HT1080 (cell line): ENCODE data around the gene LOXL4. TPM values are rescaled to one million over a fixed set of nuclear protein-coding genes. Genes with fewer than 3 reads are reported as not detected.

Experiments
- DNase-seq: peaks from one replicate; pipeline ENCODE4 v3.0.0-alpha.2; 2015; ENCODE audit warnings: low read depth
- total RNA-seq: library from RNA; depleted of rRNA; stranded (reverse); fragments of >200 nt; shearing (Covaris generic); gene quantifications from 2 replicates; pipeline ENCODE4 v1.2.3, GENCODE V29; 2014

The LOXL4 gene
- total RNA-seq, 1 experiment from 2014 or later, result not detected

DNA sequence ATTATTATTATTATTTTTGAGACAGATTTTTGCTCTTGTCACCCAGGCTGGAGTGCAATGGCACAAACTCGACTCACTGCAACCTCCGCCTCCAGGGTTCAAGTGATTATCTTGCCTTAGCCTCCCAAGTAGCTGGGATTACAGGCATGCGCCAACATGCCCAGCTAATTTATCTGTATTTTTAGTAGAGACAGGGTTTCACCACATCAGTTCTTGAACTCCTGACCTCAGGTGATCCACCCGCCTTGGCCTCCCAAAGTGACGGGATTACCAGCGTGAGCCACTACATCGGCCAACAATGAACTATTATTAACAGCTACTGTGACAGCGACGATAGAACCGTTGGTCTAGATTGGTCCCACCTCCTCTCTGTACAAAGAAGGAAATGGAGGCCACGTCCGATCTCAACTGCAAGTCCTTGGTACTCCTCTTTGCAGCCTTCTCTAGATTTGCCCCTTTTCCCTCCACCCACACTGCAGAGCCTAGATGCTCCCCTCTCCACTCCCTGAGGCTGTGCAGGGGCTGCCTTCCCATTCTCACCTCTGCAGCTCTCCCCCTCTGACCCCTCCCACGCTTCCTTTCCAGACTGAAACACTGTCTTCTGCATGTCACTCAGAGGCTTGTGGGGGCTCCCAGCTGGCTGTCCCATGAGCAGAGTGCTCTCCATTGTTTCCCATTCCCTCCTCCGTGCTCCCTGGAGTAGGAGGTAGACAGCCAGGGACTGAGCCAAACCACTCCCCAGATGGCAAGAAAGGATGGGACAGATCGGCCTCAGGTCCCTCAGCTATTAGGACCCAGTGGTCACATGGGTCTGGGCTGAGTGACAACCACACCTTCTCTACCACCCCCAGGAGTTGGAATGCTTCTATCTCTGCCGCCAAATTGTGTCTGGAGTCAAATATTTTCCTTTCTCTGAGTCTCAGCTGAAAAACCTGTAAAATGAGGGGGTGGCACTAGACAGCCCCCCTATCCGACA is 2.3 kb downstream of the LOXL4 start:
- no peak for DNase-seq

DNA sequence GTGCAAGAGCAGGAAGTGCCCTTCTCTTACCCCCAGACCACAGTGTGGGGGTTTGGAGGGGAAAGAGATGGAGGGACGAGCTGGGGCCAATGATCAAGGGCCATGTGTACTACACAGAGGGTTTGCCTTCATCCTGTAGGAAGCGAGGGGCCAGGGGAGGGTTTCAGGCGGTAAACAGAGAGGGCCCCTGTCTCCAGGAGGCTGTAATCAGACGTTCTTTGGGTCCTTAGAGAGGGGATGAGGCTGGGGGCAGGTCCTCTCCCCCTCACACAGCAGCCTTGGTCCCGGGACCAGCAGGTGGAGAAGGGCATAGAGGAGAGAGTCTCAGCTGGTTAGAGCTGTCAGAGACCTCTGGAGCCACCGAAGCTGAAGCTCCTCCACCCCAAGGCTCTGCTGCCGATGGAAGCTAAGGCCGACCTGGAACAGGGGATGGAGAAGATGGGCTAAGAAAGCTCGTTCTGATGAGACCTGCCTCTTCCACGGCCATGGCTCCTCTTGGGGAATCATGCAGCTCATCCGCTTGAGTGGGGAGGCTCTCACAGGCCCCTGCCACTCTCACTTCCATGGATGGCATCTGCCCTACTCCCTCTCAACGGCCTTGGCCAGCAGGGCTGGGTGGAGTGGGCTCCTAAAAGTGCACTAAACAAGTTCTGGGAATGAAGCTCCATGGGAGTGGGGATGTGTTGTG is 3.5 kb downstream of the LOXL4 start:
- no peak for DNase-seq

DNA sequence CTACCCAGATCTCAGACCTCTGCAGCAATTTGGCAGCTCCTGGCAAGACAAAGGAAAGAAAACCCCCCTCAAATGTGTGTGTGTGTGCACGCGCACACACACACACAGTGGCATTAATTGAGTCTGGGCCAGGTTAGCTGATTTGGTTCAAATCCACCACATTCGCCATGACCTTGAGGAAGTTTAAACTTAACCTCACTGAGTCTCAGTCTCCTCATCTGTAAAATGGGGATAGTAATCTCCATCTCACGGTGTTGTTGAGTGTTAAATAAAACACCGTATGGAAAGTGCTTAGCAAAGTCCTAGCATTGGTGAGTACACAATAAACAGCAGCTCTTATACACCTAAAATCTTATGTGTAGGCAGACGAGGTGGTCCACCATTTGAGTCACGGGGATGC is 4.9 kb downstream of the LOXL4 start:
- DNase-seq, result no peak

DNA sequence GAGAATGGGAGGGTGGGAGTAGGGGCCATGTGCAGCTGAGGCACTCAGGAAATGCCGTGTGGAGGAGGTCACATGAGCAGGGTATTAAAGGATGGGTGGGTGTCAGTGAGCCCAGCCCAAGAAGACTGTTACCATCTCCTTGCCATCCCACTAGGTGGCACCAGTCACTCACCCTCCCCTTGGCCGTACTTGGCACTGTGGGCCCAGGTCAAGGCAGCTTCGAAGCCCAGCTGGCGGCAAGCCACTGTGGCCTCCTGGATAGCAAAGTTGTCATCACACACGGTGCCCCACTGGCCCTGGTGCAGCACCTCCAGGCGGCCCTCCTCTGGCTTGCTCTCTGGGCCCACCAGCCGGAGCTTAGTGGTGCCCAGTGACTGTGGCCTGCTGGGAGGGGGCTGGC is 5.4 kb downstream of the LOXL4 start:
- peak; percentile 66 for DNase-seq

DNA sequence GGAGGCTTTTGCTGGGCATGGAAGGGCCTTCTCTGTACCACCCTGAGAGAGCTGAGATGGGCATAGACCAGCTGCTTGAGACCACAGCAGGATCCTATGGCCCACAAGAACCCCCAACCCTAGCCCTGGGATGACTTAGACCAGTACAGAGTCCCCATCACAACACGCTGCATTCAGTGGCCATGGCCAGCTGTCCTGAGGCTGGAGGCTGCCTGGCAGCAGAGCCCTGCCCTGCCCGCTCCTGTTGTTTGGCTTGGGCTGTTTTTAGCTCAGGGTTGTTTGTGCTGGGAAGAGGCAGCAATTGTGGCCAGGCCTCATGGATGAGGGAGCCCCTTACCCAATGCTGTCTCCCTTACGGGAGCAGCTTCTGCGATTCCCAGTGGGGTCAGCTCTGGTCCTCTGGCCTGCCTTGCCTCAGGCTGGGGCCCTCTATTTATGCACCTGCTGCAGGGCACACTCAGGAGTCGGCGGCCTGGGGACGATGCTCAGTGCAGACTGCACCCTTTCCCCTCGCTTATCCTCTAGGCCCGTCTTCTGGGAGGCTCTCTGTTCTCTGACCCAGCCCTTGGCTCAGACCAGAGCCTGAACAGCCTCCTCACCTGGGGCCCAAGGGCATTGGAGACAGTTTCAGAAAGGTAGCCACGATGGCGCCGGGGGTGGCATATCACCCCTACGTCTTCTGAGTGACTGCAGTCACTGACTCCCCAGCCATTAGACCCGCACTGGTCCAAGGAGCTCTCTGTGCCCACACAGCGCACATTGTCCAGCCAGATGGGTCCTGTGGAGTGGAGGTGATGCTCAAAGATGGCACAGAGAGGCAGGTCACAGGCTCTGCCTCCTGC is 6.3 kb downstream of the LOXL4 start:
- DNase-seq, result no peak

DNA sequence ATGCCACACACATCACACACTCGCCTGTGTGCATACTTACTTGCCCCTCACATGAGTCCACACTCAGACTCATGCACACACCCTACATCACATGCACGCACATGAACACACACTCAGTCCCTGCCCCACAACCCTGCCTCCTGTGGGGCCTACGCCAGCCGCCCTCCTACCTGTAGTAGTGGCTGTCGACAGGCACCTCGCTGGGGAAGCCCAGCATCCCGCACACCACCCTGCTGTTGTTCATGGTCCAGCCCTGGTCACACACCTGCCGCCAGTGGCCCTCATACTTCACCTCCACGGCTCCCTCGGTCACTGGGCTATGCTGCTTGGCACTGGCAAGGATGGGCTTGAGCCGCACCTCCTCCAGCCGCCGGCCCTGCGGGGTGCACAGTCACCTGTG is 7.2 kb downstream of the LOXL4 start:
- DNase-seq, result no peak

DNA sequence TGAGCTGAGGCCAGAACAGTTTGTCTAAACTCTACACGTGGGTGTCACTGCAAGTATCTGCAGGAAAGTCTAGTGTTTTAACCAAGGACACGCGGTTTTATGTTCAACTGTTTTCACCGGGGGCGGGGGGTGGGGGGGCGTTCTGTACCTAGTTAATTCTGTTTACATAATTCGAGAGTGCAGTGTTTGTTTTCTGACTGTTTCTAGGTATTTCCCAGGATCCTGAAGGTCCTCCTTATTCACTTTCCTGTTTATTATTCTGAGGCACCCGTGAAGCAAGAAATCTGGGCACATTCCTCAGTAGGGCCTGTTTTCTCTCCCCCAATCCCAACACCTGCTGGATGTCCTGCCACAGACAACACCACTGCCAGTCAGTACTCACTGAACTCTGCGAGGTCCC is 7.6 kb downstream of the LOXL4 start:
- DNase-seq, result no peak

DNA sequence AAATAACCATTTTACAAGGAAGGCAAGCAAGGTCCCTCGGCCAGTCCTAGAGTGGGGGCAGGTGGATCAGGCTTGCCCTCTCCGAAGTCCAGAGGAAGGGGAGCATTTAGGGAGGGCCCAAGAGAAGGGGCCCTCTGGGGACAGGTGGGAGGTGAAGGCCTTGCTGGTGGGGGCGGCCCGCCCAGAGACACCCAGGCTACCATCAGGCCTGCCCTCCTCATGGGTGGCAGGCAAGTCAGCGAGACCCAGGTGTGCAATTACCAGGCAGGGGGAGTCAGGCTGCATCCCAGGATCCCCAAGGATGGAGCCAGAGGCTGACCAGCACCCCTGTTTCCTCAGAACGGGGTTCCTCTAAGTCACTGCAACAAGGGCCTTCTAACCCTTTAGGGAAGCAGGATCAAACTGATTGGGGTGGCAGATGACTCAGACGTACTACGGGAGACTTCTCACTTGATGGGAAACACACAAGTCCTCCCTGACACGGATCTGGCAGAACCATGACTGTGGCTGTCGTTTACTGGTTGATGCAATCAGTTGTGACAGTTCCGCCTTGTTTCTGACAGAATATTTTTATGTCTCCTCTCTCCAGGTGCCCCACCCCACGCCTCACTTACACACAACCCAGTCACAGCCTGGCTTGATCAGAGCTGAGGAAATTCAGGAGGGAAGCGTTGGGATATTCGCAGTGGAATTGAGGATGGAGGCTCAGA is 8.2 kb downstream of the LOXL4 start:
- DNase-seq, result no peak

DNA sequence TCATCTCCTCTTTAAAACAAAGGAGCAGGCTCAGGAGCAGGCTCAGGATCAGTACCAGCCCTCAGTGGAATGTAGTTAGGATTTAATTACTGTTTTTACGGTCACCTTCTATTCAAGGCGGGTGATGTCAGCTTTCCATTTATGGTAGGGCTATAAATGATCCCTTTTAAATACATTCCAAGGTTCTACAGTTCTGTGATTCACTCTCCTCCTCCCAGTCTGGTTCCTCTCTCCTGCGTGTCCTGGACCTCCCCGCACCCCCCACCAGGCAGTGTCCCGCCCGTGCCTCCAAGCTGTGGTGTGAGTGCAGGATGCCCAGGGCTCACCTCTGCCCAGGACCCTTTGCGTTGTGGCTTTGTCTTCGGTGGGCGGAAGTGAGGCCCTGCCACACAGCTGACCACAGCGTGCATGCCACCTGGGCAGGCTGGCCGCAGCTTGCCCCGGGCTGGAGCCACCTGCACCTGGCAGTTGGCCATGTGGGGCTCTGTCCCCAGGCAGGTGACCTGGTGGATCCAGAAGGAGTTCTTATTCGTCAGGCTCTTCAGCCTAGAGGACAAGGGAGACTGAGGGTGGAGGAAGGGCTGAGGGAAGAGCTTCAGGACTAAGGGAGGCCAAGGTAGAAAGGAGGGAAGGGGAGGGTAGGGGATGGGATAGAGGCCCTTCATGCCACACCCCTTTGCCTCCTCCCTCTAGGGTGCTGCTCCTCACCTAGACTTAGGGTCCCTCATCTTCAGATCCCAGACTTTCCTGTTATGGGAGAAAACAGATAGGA is 9.1 kb downstream of the LOXL4 start:
- no peak for DNase-seq

DNA sequence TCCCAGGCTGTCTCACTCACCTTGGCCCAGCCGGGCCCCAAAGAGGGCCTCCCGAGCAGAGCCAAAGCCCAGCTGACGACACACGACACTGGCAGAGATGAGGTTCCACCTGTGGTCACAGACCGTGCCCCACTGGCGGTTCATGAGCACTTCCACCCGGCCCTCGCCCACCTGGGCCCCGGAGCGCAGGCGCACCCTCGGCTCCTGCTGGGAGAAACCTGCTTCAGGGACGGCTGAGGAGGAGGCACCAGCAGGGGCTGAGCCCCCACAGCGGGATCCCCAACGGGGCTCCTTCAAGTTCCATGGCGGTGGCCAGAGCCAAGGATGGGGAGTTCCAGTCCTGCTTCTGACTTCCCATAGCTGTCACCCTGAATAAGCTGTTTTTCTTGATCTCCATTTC is 10.0 kb downstream of the LOXL4 start:
- no peak for DNase-seq

DNA sequence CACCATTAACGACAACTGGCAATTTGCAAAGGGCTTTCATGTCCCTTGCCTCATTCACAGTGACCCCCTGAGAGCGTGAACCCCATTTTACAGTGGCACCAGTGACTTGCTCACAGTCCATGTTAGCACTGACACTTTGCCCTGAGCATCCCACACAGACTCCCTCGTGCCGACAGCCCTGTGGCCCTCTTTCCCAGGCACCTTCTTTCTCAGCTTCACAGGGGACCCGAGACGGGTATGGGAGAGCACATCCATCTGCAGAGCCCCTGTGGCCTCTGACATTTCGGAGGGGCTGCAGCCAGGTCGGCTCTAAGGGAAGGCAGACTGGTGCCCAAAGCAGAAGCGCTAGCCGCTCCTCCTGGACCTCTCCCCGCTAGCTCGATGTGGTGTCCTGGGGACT is 10.8 kb downstream of the LOXL4 start:
- no peak for DNase-seq

DNA sequence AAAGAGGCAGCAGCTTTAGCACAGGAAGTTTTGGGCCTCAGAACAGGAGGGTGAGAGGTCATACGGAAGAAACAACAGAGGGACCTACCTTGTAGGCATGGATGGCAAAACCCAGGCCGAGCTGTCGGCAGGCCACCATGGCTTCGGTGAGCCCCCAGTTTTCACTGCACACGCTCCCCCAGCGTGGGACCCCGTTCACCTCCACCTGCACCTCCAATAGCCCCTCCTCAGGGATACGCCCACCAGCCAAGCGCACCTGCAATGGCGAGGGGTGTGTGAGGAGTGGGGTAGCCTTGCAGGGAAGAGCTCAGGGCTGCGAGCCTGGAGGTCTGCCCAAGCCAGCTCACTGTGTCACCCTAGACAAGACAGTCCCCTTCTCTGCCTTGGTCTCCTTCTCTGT is 11.3 kb downstream of the LOXL4 start:
- DNase-seq, result no peak

DNA sequence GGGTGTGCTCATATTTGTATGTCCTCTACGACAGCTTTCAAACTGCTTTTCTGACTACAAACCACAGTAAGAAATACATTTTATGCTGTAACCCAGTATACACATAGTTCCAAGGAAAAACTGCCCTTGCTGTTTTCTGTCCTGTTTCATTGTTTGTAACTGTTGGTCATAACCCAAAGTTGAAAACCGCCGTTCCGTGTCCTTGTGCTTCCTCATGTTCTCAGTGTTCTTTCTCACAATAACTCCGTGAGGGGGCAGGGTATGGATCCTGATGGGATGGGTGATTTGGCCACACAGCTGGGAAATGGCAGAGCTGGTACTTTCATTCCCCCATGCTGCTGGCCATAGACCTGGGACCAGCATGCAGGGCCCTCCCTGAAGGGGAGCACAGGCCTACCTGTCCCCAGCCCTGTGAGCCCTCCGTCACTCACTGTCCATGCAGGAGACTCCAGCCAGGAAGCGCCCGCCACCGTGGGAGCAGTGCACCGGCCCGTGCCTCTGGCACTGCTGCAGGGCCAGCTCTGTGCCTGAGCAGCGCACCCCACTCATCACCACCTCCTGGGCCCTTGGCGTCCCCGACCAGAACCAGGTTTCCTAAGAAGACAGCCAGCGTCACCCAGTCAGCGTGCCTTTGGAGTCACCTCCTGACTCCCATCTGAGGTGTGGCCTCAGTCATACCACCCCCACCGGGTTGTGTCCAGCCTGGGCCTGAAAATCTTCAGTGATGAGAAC is 12.7 kb downstream of the LOXL4 start:
- no peak for DNase-seq

DNA sequence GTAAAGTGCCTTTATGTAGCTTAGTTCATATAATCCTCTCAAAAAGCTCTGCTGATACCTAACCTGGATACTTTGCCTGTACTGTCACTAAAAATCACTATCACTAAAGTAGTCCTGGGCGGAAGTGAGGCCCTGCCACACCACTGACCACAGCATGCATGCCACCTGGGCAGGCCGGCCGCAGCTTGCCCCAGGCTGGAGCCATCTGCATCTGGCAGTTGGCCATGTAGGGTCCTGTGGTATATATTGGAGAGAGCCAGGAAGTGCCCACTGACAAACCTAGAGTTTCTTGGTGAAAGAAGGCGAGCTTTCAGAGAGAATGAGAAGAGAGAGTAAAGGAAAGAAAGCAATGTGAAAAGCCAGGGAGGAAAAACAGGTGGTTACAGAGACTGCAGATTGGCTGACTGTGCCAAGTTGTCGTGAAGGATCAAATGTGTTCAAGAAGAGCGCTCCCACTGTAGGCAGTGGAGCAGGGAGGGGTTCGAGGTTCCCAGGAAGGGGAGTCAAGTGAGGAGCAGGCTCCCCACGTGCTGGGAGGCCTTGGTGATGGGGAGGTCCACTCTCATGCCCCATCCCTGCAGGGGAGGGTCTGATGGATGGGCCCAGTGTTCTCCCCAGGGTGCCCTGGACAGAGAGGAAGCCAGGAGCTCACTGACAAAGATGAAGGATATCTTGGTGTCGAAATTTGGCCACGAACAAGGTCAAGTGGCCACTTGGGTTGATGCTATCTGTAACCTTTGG is 13.6 kb downstream of the LOXL4 start:
- DNase-seq, result no peak

DNA sequence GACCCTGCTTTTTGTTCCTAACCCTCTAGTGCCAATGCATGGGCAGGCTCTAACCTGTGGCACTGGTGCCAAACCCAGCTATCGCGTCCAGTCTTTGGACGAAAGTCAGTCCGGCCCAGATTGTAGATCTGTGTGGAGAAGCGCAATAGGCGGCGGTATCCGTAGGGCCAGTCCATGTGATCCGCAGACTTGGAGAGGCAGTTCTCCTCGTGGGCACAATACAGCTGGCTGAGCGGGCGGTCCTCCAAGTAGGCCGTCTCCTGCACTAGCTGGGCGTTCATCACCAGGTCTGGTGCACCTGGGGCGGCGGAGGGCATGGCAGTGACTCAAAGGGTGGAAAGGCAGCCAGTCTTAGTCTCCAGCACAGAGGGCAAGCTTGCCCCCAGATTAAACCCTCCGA is 14.5 kb downstream of the LOXL4 start:
- no peak for DNase-seq

DNA sequence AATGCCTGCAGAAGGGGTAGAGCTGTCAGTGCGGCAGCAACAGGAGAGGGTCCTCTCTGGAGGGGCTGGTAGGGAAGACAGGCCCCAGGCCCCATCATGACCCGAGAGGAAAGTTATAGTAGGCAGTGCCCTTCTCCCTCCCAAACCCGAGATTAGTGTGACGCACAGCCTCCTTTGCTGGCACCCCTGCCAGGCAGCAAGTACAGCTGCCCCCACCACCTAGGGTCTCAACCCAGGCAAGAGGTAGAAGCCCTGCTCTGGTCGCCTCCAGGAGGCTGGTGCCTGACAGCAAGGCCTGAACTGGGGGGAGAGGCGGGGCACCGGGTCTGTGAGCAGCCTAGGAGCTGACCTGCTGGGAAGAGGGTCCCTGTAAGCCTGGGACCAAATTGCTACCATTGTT is 15.5 kb downstream of the LOXL4 start:
- DNase-seq, result no peak

DNA sequence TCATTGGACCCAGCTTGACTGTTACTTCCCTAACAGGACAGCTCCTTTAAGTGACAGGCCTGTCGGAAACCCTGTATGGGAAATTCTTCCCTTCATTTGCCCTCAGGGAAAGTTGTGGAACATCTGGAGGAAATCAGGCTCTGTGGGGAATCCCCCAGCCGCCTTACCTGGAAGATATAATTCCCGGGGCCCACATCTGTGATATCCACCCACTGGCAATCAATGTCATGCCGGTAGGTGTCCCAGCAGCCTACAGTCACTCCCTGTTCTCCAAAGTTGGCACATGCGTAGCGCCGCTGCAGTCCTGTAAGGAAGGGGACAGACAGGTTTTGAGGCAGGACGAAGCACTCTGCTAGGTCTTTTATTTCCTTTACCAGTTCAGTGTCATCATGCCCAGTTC is 16.6 kb downstream of the LOXL4 start:
- no peak for DNase-seq

DNA sequence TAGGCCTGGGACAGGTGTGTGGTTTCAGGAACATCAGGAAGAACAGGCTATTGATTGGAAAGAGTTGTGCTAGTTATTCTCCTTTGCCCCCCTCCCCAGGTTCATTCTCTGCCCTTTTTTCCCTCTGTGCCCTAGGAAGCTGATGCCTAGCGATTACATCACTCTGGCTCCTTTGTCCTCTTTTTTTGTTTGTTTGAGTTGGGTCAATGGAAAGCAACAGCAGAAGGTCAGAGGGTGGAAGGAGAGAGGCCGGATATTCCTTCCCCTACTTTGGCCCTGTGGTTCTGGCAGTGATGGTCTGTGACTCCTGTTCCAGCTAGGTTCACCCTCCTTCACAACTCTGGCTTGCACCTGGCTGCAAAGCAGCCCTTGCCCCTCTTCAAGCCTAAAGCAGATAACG is 18.9 kb downstream of the LOXL4 start:
- DNase-seq, result no peak

DNA sequence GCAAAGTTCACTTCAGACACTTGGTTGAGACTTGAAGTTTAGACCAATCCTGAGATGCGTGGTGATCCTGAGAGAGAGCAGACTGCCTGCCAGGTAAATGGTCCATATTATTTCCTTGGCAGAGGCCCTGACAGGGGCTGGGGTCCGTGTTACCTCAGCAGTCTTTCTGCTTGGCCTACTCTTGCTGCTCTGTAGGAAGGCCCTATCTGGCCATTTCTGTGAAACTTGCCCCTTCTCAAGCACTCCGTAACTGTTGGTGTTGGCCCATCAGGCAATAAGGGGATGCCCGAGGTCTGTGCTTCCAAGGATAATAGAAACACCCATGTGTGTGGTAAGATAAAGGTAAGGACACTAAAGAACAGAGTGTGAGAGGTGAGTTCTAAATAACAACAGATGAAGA is 20.0 kb downstream of the LOXL4 start:
- no peak for DNase-seq
